PC-9 (cell line): ENCODE data around the gene SDK1.

ENCODE experiments used
- CTCF ChIP-seq: fragments of 200-600 bp; sonication (generic); conservative IDR thresholded peaks from 2 replicates; pipeline ENCODE4 v1.6.1; 2017; ENCODE audit warnings: mixed run types, antibody characterized with exemption, mild to moderate bottlenecking, moderate library complexity
- EZH2 ChIP-seq: fragments of 200-600 bp; sonication (generic); IDR thresholded peaks from 2 replicates; pipeline ENCODE4 v1.8.0; 2017; ENCODE audit warnings: antibody characterized with exemption, low read depth

GRCh38 chr7:3942276-3942675 lies 641.2 kb downstream of the SDK1 start:
- TF ChIP-seq CTCF (no peak), EZH2 (no peak)
